H1 (cell line): ENCODE data around the gene MRPL4. TPM values are rescaled to one million over a fixed set of nuclear protein-coding genes. Genes with fewer than 3 reads are reported as not detected.

Experiments
- CTCF ChIA-PET: fragments of 300-600 bp; sonication (Branson Sonifier 250); formaldehyde crosslinking; loops from one replicate; lab custom pipeline; 2021; ENCODE audit not compliant: partially characterized antibody; lab: Charles Lee
- POLR2A ChIA-PET: fragments of 300-600 bp; sonication (Branson Sonifier 250); formaldehyde crosslinking; loops from one replicate; lab custom pipeline; 2021; ENCODE audit warnings: inconsistent platforms; ENCODE audit not compliant: partially characterized antibody; lab: Charles Lee
- DNase-seq, 2 experiments: peaks; one replicate each; pipeline versions ENCODE4 v3.0.0 to v3.0.0-alpha.2; 2010 to 2022; ENCODE audit warnings: low spot score in 2 of 2, low read depth in 1 of 2, mixed read lengths in 1 of 2
- FAIRE-seq: peaks from 2 replicates; lab custom pipeline; 2011; peaks lifted over from hg19 to GRCh38; lab: Jason Lieb, UNC
- H2AFZ ChIP-seq: 2 replicates; pipeline ENCODE4 v1.8.1; 2012; ENCODE audit warnings: low read length, inconsistent platforms
- H2AK5ac ChIP-seq: 2 replicates; pipeline ENCODE4 v1.6.1; 2013; ENCODE audit warnings: low read depth, low read length
- H2BK120ac ChIP-seq: replicated peaks from 2 replicates; pipeline ENCODE3; 2013; ENCODE audit warnings: low read depth, low read length, inconsistent platforms
- H2BK12ac ChIP-seq: 2 replicates; pipeline ENCODE4 v1.6.1; 2013; ENCODE audit warnings: low read depth, low read length
- H2BK15ac ChIP-seq: 2 replicates; pipeline ENCODE4 v1.6.1; 2013; ENCODE audit warnings: low read length
- H2BK20ac ChIP-seq: 2 replicates; pipeline ENCODE4 v1.6.1; 2013; ENCODE audit warnings: low read length
- H2BK5ac ChIP-seq: 2 replicates; pipeline ENCODE4 v1.6.1; 2013; ENCODE audit warnings: low read depth, low read length
- H3K14ac ChIP-seq: 2 replicates; pipeline ENCODE4 v1.6.1; 2013; ENCODE audit warnings: inconsistent platforms; ENCODE audit not compliant: insufficient read length
- H3K18ac ChIP-seq: 2 replicates; pipeline ENCODE4 v1.6.1; 2013; ENCODE audit warnings: low read length; ENCODE audit errors: extremely low read depth
- H3K23ac ChIP-seq: 2 replicates; pipeline ENCODE4 v1.6.1; 2013; ENCODE audit warnings: inconsistent platforms; ENCODE audit not compliant: insufficient read length
- H3K23me2 ChIP-seq: 2 replicates; pipeline ENCODE4 v1.6.1; 2013; ENCODE audit warnings: low read depth, low read length
- H3K27ac ChIP-seq: 2 replicates; pipeline ENCODE4 v1.6.1; 2011; ENCODE audit warnings: low read depth, low read length, inconsistent platforms
- H3K27me3 ChIP-seq, 4 experiments: replicated peaks in 1 of 4; 1 replicate in 1 of 4; 2 replicates in 3 of 4; pipeline versions ENCODE4 v1.6.1 to v1.8.1; 2011 to 2013; ENCODE audit warnings: low read length in 3 of 4, mild to moderate bottlenecking in 3 of 4, inconsistent platforms in 2 of 4, mixed read lengths in 2 of 4, moderate library complexity in 1 of 4; ENCODE audit not compliant: control insufficient read depth in 3 of 4, insufficient read depth in 3 of 4; ENCODE audit errors: extremely low read depth in 1 of 4
- H3K36me3 ChIP-seq, 4 experiments: 2 replicates each; pipeline versions ENCODE4 v1.6.1 to v1.8.1; 2011 to 2013; ENCODE audit warnings: mild to moderate bottlenecking in 4 of 4, low read length in 3 of 4, moderate library complexity in 2 of 4, control low read depth in 1 of 4, inconsistent platforms in 1 of 4; ENCODE audit not compliant: insufficient read depth in 4 of 4, control insufficient read depth in 2 of 4
- H3K4ac ChIP-seq: replicated peaks from 2 replicates; pipeline ENCODE3; 2013; ENCODE audit warnings: low read length, low read depth, mixed read lengths, inconsistent platforms; ENCODE audit not compliant: insufficient read length
- H3K4me1 ChIP-seq, 4 experiments: replicated peaks in 1 of 4; 1 replicate in 1 of 4; 2 replicates in 3 of 4; pipeline versions ENCODE4 v1.6.1 to v1.8.1; 2011 to 2013; ENCODE audit warnings: low read length in 3 of 4, inconsistent platforms in 2 of 4, mixed read lengths in 1 of 4; ENCODE audit not compliant: insufficient read depth in 4 of 4, control insufficient read depth in 3 of 4
- H3K4me2 ChIP-seq, 2 experiments: 2 replicates each; pipeline versions ENCODE4 v1.6.1 to v1.8.1; 2011 to 2013; ENCODE audit warnings: low read depth in 2 of 2, low read length in 2 of 2, control low read depth in 1 of 2, inconsistent platforms in 1 of 2, mild to moderate bottlenecking in 1 of 2; ENCODE audit not compliant: insufficient read depth in 1 of 2
- H3K4me3 ChIP-seq, 4 experiments: fragments of 200-600, 300-600 bp in 1 of 4; sonication (generic), shearing (Covaris generic), sonication (Bioruptor Twin) in 1 of 4; 2 replicates each; pipeline versions ENCODE4 v1.5.1 to v1.8.1; 2011 to 2016; ENCODE audit warnings: low read length in 4 of 4, low read depth in 3 of 4, control low read depth in 2 of 4, inconsistent platforms in 2 of 4, mild to moderate bottlenecking in 2 of 4, mixed read lengths in 1 of 4, moderate library complexity in 1 of 4; ENCODE audit not compliant: insufficient read depth in 2 of 4; ENCODE audit errors: extremely low read depth in 1 of 4
- H3K56ac ChIP-seq: replicated peaks from 2 replicates; pipeline ENCODE3; 2013; ENCODE audit warnings: low read depth, mild to moderate bottlenecking, mixed read lengths, low read length, inconsistent platforms; ENCODE audit not compliant: insufficient read length
- H3K79me1 ChIP-seq: 2 replicates; pipeline ENCODE4 v1.6.1; 2013; ENCODE audit warnings: low read depth, low read length, control low read depth
- H3K79me2 ChIP-seq, 2 experiments: 2 replicates each; pipeline versions ENCODE4 v1.6.1 to v1.8.1; 2012 to 2013; ENCODE audit warnings: low read length in 2 of 2, mild to moderate bottlenecking in 2 of 2, inconsistent platforms in 1 of 2; ENCODE audit not compliant: insufficient read depth in 2 of 2, control insufficient read depth in 1 of 2
- H3K9ac ChIP-seq, 4 experiments: replicated peaks in 1 of 4; 1 replicate in 1 of 4; 2 replicates in 3 of 4; pipeline versions ENCODE4 v1.6.1 to v1.8.1; 2011 to 2013; ENCODE audit warnings: low read depth in 3 of 4, low read length in 3 of 4, control low read depth in 2 of 4, mild to moderate bottlenecking in 2 of 4, moderate library complexity in 2 of 4, inconsistent platforms in 1 of 4; ENCODE audit errors: extremely low read depth in 1 of 4
- H3K9me3 ChIP-seq, 2 experiments: 2 replicates each; pipeline versions ENCODE4 v1.6.1 to v1.8.1; 2012 to 2013; ENCODE audit warnings: mild to moderate bottlenecking in 2 of 2, moderate library complexity in 2 of 2, control low read depth in 1 of 2, inconsistent platforms in 1 of 2, low read depth in 1 of 2, low read length in 1 of 2, mixed read lengths in 1 of 2; ENCODE audit not compliant: insufficient read depth in 2 of 2
- H4K20me1 ChIP-seq, 2 experiments: replicated peaks in 1 of 2; 2 replicates each; pipeline versions ENCODE3 to v1.8.1; 2011 to 2013; ENCODE audit warnings: inconsistent platforms in 2 of 2, low read length in 2 of 2, mild to moderate bottlenecking in 1 of 2; ENCODE audit not compliant: insufficient read depth in 2 of 2, control insufficient read depth in 1 of 2
- H4K5ac ChIP-seq: 2 replicates; pipeline ENCODE4 v1.6.1; 2013; ENCODE audit warnings: low read length, low read depth, mixed read lengths, inconsistent platforms; ENCODE audit not compliant: insufficient read length
- H4K8ac ChIP-seq: 2 replicates; pipeline ENCODE4 v1.8.0; 2013; ENCODE audit warnings: mild to moderate bottlenecking, moderate library complexity, low read length, inconsistent platforms; ENCODE audit not compliant: insufficient read depth; ENCODE audit errors: extremely low read depth
- H4K91ac ChIP-seq: replicated peaks from 2 replicates; pipeline ENCODE3; 2013; ENCODE audit warnings: low read length, mixed read lengths, inconsistent platforms; ENCODE audit not compliant: insufficient read length
- ASH2L ChIP-seq: fragments of 200-600, 300-600 bp; sonication (generic); IDR thresholded peaks from one replicate; pipeline ENCODE4 v1.7.1; 2017; ENCODE audit warnings: low read length
- CHD1 ChIP-seq: IDR thresholded peaks from 2 replicates; pipeline ENCODE4 v1.6.1; 2012; ENCODE audit warnings: low read depth, low read length, improper control_type of control experiment
- CTBP2 ChIP-seq: IDR thresholded peaks from 2 replicates; pipeline ENCODE4 v1.7.0; 2011; ENCODE audit warnings: borderline replicate concordance, mild to moderate bottlenecking, moderate library complexity, mixed read lengths, low read length; ENCODE audit not compliant: insufficient read depth, insufficient read length
- EGR1 ChIP-seq: IDR thresholded peaks from 2 replicates; pipeline ENCODE4 v1.6.1; 2011; ENCODE audit warnings: low read depth, low read length, borderline replicate concordance
- EZH2 ChIP-seq: fragments of 200-600 bp; sonication (generic); IDR thresholded peaks from 2 replicates; pipeline ENCODE4 v1.7.1; 2012; ENCODE audit warnings: low read depth, mild to moderate bottlenecking, moderate library complexity, low read length, inconsistent platforms; ENCODE audit not compliant: severe bottlenecking
- MAFK ChIP-seq: IDR thresholded peaks from 2 replicates; pipeline ENCODE4 v1.6.1; 2012; ENCODE audit warnings: low read depth, mild to moderate bottlenecking, improper control_type of control experiment, low read length
- MAX ChIP-seq: IDR thresholded peaks from 2 replicates; pipeline ENCODE4 v1.6.1; 2012; ENCODE audit warnings: inconsistent platforms
- POU5F1 ChIP-seq: IDR thresholded peaks from 2 replicates; pipeline ENCODE4 v1.6.1; 2011; ENCODE audit warnings: low read depth, mild to moderate bottlenecking, low read length, moderate library complexity
- SP2 ChIP-seq: IDR thresholded peaks from 2 replicates; pipeline ENCODE4 v1.6.1; 2012; ENCODE audit warnings: mild to moderate bottlenecking, low read length, inconsistent platforms
- SP4 ChIP-seq: IDR thresholded peaks from 2 replicates; pipeline ENCODE4 v1.6.1; 2012; ENCODE audit warnings: low read length, inconsistent platforms
- TAF7 ChIP-seq: optimal IDR thresholded peaks from 2 replicates; pipeline ENCODE3; 2011; ENCODE audit warnings: low read depth, mild to moderate bottlenecking, inconsistent platforms, low read length, moderate library complexity, borderline replicate concordance
- TBP ChIP-seq: IDR thresholded peaks from 2 replicates; pipeline ENCODE4 v1.6.1; 2011; ENCODE audit warnings: low read depth, low read length, improper control_type of control experiment
- WGBS, 2 experiments: shearing (Covaris generic) in 1 of 2; methylation state at CpG; one replicate each; pipeline versions ENCODE4 v1.1.6 to v1.1.7; 2013 to 2015; ENCODE audit warnings: low lambda C conversion rate in 2 of 2, mixed read lengths in 2 of 2, inconsistent platforms in 1 of 2, low coverage in 1 of 2, missing lambda C conversion rate in 1 of 2; ENCODE audit not compliant: insufficient replicate concordance in 2 of 2, insufficient coverage in 1 of 2, insufficient read length in 1 of 2; ENCODE audit errors: extremely low coverage in 1 of 2, missing lambda C conversion rate in 1 of 2; 5-methylcytosine and 5-hydroxymethylcytosine counted together
- polyA plus RNA-seq, 7 experiments: library from polyadenylated mRNA; depleted of rRNA in 3 of 7; stranded (reverse) in 5 of 7; unstranded in 2 of 7; fragments of >200 nt in 5 of 7; fragments of 200-250 nt in 2 of 7; gene quantifications; 1 replicate in 5 of 7; 2 replicates in 1 of 7; 4 replicates in 1 of 7; pipeline versions ENCODE4 v1.2.1 to v1.2.3, GENCODE V29; 2011 to 2013; ENCODE audit warnings: missing spikeins in 2 of 7, mixed read lengths in 2 of 7
- total RNA-seq: library from RNA; stranded (reverse); fragmentation: NEBNext Ultra II Directional; extraction: Animal tissue kit (Norgen Biotek cat#: 25700); gene quantifications from 2 replicates; pipeline ENCODE4 v1.2.1, GENCODE V29; 2021

The MRPL4 gene
- total and polyA plus RNA-seq, 2 of the 8 experiments (the other 6 are each of a cell fraction or from before 2014, with no cell fraction given), result 82.3 to 187 TPM

GRCh38 chr19:10246511-10246910 is 5.5 kb upstream of the MRPL4 start:
- no peak overlapping the region for H2BK15ac ChIP-seq
- no peaks in the 10 kb centered on the region for H3K23me2 ChIP-seq
- no peak overlapping the region for H3K56ac ChIP-seq
- no peak overlapping the region for H3K14ac ChIP-seq
- H3K4me1 ChIP-seq, result peaks cover 0 to 7% (median 2%) of the 10 kb centered on the region in 4 experiments; a peak in 4 of 7 replicates
- no peak overlapping the region for H4K91ac ChIP-seq
- no peak for TF ChIP-seq SP2
- no peak for TF ChIP-seq SP4
- TF ChIP-seq MAX, result no peak
- no peak for TF ChIP-seq EGR1
- no peak for TF ChIP-seq CTBP2
- no peak for TF ChIP-seq MAFK
- TF ChIP-seq POU5F1, result no peak
- TF ChIP-seq TBP, result no peak
- no peak for TF ChIP-seq TAF7
- TF ChIP-seq ASH2L, result no peak
- TF ChIP-seq EZH2, result no peak
- TF ChIP-seq CHD1, result no peak
- no peak overlapping the region for H3K23ac ChIP-seq
- no peak for FAIRE-seq
- H2BK12ac ChIP-seq, result no peak overlapping the region
- H3K4ac ChIP-seq, result no peak overlapping the region
- H3K79me1 ChIP-seq, result no peaks in the 10 kb centered on the region
- H3K27me3 ChIP-seq, result no peaks in the 10 kb centered on the region
- ChIA-PET POLR2A (interaction anchor here (1.3 to 2.8 kb wide), 2 partner anchors 11 to 41 kb away, joined by 3 to 9 read pairs; no protein-coding TSS in a partner anchor), CTCF (interaction anchor here (0.7 to 7.7 kb wide), 6 partner anchors 13 to 115 kb away, joined by 3 to 57 read pairs (median 4); partner anchors contain the start of gene S1PR2)
- no peak overlapping the region for H2AFZ ChIP-seq
- DNase-seq, result no peak
- no peaks in the 10 kb centered on the region for H3K9me3 ChIP-seq
- H2BK5ac ChIP-seq, result no peak overlapping the region
- H4K8ac ChIP-seq, result no peak overlapping the region
- H3K27ac ChIP-seq, result no peak overlapping the region
- no peak overlapping the region for H2AK5ac ChIP-seq
- H3K4me3 ChIP-seq, result no peak overlapping the region
- WGBS, 2 experiments, result 84% methylated on average over 6 of the region's 6 CpGs; no CpG with 5 or more reads in 1 of the 2 experiments
- H4K5ac ChIP-seq, result no peak overlapping the region
- H2BK20ac ChIP-seq, result no peak overlapping the region
- H4K20me1 ChIP-seq, result no peaks in the 10 kb centered on the region
- no peak overlapping the region for H2BK120ac ChIP-seq
- no peak overlapping the region for H3K4me2 ChIP-seq
- H3K18ac ChIP-seq, result no peak overlapping the region
- no peaks in the 10 kb centered on the region for H3K36me3 ChIP-seq
- no peaks in the 10 kb centered on the region for H3K79me2 ChIP-seq
- no peak overlapping the region for H3K9ac ChIP-seq
